GF-D8 (cell line): ENCODE measurements around the gene RALGAPA2.

Experiments
- DNase-seq: peaks from one replicate; lab custom pipeline; 2025; lab: John Stamatoyannopoulos, UW

RALGAPA2 gene

GRCh38 chr20:20436689-20437088 lies 275.8 kb downstream of the RALGAPA2 start:
- DNase-seq: no peak

DNA sequence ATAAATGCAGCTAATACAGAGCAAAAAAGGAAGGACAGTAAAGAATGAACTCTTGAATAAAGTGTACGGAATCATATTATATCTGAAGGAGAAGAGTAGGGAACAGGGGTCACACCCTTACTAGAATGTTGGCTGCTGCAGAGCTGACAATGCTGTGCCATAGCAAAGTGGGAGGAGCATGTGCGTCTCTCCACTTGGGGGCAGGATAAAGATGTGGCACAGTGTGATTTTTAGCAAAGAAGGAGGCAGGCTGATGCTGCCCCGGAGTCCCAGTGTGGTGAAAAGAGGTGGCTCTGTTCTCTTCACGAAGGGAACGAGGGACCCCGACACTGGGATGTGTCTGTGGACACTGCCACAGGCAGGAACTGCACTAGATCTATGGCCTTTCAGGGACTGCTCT lies 277.0 kb downstream of the RALGAPA2 start:
- no peak for DNase-seq

GRCh38 chr20:20432618-20433286 lies 279.7 kb downstream of the RALGAPA2 start:
- no peak for DNase-seq

- DNase-seq: no peak
Observed at GRCh38 chr20:20430066-20430465, 282.4 kb downstream of the RALGAPA2 start.

GRCh38 chr20:20428067-20428466 lies 284.4 kb downstream of the RALGAPA2 start:
- DNase-seq: no peak

- DNase-seq: no peak
Observed at GRCh38 chr20:20427227-20427864, 285.1 kb downstream of the RALGAPA2 start.

DNA sequence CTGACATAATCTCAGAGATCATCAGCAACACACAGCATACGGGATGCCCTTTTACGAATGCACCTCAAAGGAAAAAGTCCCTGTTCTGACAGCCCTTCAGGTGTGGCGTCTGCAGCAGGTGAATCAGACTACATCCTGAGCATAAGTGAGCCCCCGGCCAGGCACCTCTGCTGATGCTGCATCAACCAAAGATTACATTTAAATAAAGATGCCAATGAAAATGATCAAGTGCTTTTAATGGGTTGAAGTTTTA lies 285.9 kb downstream of the RALGAPA2 start:
- DNase-seq: no peak

GRCh38 chr20:20425823-20426654 lies 286.4 kb downstream of the RALGAPA2 start:
- no peak for DNase-seq

DNA sequence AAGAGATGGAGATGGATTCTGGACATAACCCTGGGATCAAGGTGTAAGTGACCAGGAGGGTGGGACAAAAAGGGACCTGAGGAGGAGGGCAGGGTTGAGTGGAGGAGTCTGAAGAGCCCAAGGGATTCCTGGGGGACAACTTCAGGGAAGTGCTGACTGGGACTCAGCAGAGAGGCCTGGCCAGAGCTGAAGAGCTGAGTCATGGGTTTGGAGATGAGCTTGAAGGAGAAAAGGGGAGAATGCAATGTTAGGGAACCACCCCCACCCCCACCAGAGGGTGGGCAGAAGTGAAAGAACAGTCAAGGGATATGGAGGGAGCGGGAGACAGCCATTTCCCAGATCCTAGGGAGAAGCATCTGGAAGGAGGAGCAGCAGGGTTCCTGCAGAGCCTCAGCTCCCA lies 289.3 kb downstream of the RALGAPA2 start:
- DNase-seq: no peak

DNA sequence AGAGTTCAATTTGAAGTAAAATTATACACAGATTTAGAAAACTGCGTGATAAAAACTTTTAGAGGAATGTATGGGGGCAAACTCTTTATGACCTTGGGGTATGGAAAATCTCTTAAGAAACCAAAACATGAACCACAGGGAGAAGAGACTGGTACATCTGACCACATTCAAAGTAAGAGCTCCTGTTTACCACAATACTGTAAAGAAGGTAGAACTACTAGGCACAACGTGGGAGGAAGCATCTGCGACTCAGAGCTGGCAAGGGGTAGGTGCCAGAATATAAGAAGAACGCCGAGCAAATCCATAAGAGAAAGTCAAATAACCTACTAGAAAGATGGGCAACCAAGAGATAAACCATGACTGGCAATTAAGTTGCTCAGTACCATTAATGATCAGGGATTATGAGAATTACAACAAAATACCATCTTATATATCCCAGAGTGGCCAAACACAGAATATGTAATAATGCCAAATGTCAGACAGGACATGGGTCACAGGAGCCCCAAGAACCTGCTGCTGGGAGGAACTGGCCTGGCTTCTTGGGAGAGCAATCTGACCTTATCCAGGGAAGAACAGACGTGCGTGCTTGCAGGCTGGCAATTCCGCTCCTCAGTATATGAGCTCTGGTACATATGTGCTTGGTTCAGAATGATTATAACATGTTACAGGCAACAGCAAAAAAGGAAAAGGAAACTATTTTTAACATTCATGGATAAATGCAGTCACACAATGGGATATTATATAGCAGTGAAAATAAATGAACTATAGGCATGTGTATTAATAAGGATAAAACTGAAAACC lies 294.4 kb downstream of the RALGAPA2 start:
- DNase-seq: no peak

GRCh38 chr20:20415321-20415720 lies 297.1 kb downstream of the RALGAPA2 start:
- no peak for DNase-seq

DNA sequence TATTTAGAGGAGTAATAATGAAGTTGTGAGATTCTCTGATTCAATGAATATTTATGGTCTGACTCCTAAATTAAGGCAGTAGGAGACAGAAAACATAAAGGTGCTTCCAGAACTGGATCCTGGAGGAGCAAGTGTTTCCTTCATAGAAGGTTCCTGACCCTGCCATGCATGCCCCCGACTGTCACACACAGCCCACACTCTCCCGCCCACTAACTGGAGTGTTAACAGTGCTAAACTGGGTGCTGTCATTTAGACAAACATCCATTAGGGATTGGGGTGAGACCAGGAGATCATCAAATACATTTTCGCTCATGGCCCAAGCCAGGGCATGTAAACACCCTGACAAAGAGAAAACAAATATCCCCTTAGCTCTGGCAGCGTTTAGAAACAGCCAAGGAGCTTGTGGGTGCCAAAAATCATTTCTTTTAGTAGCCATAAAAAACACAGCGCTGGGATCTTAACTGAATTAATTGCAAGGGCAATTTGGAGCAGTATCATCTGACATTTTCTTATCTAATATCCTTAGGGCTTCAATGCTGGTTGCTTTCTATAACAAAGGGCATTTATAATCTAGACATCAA lies 297.7 kb downstream of the RALGAPA2 start:
- no peak for DNase-seq

- DNase-seq: no peak
Observed at GRCh38 chr20:20413810-20414281, 298.6 kb downstream of the RALGAPA2 start.

GRCh38 chr20:20412750-20413149 lies 299.7 kb downstream of the RALGAPA2 start:
- no peak for DNase-seq

DNA sequence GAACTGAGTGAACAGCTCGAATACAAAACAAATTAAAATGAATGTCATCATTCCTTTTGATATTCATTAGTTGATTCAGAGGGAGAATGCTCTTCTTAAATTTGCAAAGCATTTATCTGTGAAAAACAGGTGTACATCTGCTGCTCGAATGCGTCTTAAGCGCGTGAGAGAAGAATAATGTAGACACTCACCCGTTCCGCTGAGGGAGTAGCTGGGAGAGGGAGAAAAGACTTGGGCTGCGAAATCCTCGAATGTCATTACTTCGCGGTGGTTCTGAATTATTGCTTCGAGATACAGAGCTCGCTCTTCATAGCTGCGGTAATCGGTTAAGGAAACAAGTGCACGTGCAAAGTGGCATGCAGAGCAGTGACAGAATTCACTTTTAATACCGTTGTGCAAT lies 300.6 kb downstream of the RALGAPA2 start:
- DNase-seq: no peak

DNA sequence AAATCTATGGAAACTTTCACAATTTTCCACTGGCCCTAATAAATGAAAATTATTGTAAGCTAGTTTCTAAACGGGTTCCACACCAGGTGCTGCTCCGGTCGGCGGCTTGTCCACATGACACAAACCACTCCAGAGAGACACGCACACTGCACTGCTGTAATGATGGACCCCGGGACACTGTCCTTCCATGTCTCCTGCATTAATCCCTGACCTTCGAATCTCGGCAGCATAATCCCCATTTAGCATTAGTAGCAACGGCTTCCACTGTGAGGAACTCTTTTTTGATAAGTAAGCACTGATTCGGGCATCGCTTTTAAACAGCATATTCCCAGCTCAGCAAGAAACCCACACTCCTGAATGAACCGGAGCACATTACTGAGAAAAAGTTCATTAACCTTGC lies 301.0 kb downstream of the RALGAPA2 start:
- no peak for DNase-seq

GRCh38 chr20:20410678-20411077 lies 301.8 kb downstream of the RALGAPA2 start:
- no peak for DNase-seq

DNA sequence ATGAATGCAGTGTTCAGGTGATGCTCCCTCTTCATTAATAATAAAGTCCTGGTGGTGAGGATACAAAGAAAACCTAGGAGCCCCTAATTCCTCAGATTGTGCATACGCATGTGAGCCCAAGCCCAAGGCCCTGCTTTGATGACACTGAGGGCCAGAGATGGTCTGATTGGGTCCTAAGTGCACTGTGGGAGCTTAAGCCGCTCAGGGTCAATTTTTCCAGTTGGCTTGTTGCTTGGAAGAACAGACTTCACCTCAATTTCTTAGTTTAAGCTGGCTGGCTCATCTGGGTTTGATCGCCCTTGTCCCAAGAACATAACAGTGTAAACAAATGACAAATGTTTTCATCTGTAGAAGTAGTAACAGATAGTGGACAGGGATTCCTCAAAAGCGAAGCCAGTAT lies 303.1 kb downstream of the RALGAPA2 start:
- no peak for DNase-seq

GRCh38 chr20:20407891-20408805 lies 304.3 kb downstream of the RALGAPA2 start:
- DNase-seq: no peak

DNA sequence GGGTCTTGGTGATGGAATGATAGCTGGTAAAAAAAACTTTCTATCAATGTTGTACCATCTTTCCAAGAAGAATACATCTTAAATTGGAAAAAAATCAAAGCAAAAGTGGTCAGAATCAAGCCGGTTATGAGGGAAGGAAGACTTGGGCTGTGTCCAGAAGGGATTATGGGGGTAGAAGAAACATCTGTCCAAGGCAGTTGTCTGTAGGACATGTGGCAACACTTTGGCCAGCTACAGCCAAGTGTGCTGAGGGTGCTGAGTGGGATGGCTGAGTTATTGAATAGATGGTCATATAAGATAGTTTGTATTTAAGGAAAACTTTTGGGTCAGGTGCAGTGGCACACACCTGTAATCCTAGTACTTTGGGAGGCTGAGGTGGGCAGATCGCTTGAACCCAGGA lies 306.1 kb downstream of the RALGAPA2 start:
- no peak for DNase-seq

DNA sequence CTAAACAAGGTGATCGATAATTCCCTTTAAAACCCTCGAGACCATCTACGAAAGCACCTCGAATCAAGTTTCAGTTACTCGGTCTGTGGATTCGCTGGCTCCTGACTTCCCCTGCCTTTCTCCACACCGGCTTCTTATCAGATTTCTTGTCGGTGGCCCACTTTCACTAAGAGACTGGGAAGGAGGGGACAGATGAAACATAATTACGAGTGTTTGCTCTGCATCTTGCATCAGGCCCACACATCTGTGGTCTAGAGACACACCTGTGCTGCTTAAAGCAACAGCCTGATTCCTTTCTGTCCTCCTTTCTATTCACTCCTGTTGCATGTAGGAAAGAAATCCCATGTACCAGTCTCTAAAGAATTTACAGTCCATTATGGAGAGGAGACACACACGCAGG lies 306.8 kb downstream of the RALGAPA2 start:
- DNase-seq: no peak
